Ureter (tissue), 1 donor: ENCODE measurements around the gene CD46. TPM values are rescaled to one million over a fixed set of nuclear protein-coding genes. Genes with fewer than 3 reads are reported as not detected.

ENCODE experiments used
- DNase-seq: peaks from one replicate; pipeline ENCODE4 v3.0.0-alpha.2; 2020; ENCODE audit warnings: low spot score
- total RNA-seq: library from RNA; stranded (reverse); gene quantifications from one replicate; pipeline ENCODE4 v1.2.4, GENCODE V29; 2023
- donor health status: DM: yes; HTN: yes; CAD: no.

The CD46 gene
- total RNA-seq, 1 donor from 2014 or later = 348 TPM

- no peak for DNase-seq
Observed at GRCh38 chr1:207827488-207827830, 75.6 kb downstream of the CD46 start.

GRCh38 chr1:207828046-207828445 is 76.2 kb downstream of the CD46 start:
- DNase-seq = no peak

- peak; percentile 76 for DNase-seq
Observed at GRCh38 chr1:207828485-207829158, 76.8 kb downstream of the CD46 start.

GRCh38 chr1:207829576-207829975 is 77.7 kb downstream of the CD46 start:
- no peak for DNase-seq

- DNase-seq = no peak
Observed at GRCh38 chr1:207830788-207831187, 78.9 kb downstream of the CD46 start.

- no peak for DNase-seq
Observed at GRCh38 chr1:207831517-207832327, 79.9 kb downstream of the CD46 start.

GRCh38 chr1:207832796-207833195 is 80.9 kb downstream of the CD46 start:
- DNase-seq = no peak

- no peak for DNase-seq
Observed at GRCh38 chr1:207833381-207833780, 81.5 kb downstream of the CD46 start.

- DNase-seq = no peak
Observed at GRCh38 chr1:207833956-207834660, 82.3 kb downstream of the CD46 start.

- DNase-seq = no peak
Observed at GRCh38 chr1:207835958-207836357, 84.1 kb downstream of the CD46 start.

GRCh38 chr1:207836591-207837347 is 84.9 kb downstream of the CD46 start:
- DNase-seq = no peak

GRCh38 chr1:207837673-207838072 is 85.8 kb downstream of the CD46 start:
- DNase-seq = no peak

- no peak for DNase-seq
Observed at GRCh38 chr1:207838156-207839082, 86.6 kb downstream of the CD46 start.

- DNase-seq = no peak
Observed at GRCh38 chr1:207839083-207839413, 87.2 kb downstream of the CD46 start.

- DNase-seq = no peak
Observed at GRCh38 chr1:207840380-207840779, 88.5 kb downstream of the CD46 start.

- DNase-seq = no peak
Observed at GRCh38 chr1:207841293-207841692, 89.4 kb downstream of the CD46 start.

- DNase-seq = no peak
Observed at GRCh38 chr1:207841901-207842300, 90.0 kb downstream of the CD46 start.

GRCh38 chr1:207842506-207842905 is 90.7 kb downstream of the CD46 start:
- DNase-seq = no peak

- no peak for DNase-seq
Observed at GRCh38 chr1:207844371-207844770, 92.5 kb downstream of the CD46 start.
